HEK293 (cell line): ENCODE data around the gene ZNF488.

ENCODE experiments used
- SALL2 ChIP-seq: fragments of 450-650 bp; formaldehyde crosslinking; IDR thresholded peaks from 2 replicates; pipeline ENCODE4 v1.5.0; 2017; ENCODE audit warnings: missing biosample characterization, mild to moderate bottlenecking, missing genetic modification characterization, borderline replicate concordance
- ZNF121 ChIP-seq: fragments of 450-650 bp; formaldehyde crosslinking; IDR thresholded peaks from 2 replicates; pipeline ENCODE4 v1.5.1; 2016; ENCODE audit warnings: missing biosample characterization, missing genetic modification characterization
- ZNF324 ChIP-seq: fragments of 450-650 bp; formaldehyde crosslinking; IDR thresholded peaks from 2 replicates; pipeline ENCODE4 v1.5.1; 2016; ENCODE audit warnings: missing biosample characterization, missing genetic modification characterization
- ZNF350 ChIP-seq: fragments of 450-650 bp; formaldehyde crosslinking; IDR thresholded peaks from 2 replicates; pipeline ENCODE4 v1.5.0; 2017; ENCODE audit warnings: missing biosample characterization, mild to moderate bottlenecking, missing genetic modification characterization
- TF ChIP-seq, protein P1 (sequence below): fragments of 450-650 bp; formaldehyde crosslinking; IDR thresholded peaks from 2 replicates; pipeline ENCODE4 v1.5.1; 2016; ENCODE audit warnings: missing biosample characterization, missing genetic modification characterization
- TF ChIP-seq, protein P2 (sequence below): fragments of 450-650 bp; formaldehyde crosslinking; IDR thresholded peaks from 2 replicates; pipeline ENCODE4 v1.5.1; 2016; ENCODE audit warnings: missing biosample characterization, missing genetic modification characterization
- TF ChIP-seq, protein P3 (sequence below): fragments of 450-650 bp; formaldehyde crosslinking; IDR thresholded peaks from 2 replicates; pipeline ENCODE4 v1.5.1; 2016; ENCODE audit warnings: missing biosample characterization, missing genetic modification characterization
- TF ChIP-seq, protein P4 (sequence below): fragments of 450-650 bp; formaldehyde crosslinking; IDR thresholded peaks from 2 replicates; pipeline ENCODE4 v1.5.1; 2016; ENCODE audit warnings: missing biosample characterization, missing genetic modification characterization, low read depth

DNA sequence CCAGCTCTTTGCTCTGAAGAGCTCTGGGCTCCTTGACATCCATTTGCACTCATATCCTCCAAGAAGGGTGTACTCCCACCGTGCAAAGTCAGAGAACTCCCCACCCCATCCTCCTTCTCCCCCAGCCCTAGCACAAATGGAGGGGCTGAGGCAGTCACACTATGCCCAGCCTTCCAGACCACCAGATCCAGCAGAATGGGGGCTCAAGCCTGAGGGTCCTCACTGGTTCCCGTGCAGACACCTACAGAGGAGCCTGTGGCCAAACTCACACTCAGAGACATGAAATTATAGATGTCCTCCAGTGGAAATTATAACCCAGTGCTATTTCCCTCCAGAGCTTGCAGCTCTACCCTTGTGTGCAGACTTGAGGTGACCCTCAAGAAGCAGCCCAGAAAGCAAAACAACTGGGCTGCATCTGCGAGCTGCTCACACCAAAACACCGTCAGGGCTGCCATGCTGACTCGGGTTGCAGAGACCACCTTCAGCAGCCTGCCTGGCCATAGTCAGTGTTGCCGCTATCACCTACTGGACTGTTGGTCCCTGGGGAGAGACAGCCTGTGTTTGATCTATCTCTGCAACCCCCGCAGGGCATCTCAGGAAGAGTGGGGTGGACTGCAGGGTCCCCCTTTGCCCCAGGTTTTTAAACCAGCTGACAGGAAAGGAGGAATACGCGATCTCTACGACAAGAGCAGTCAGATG lies 7.4 kb downstream of the ZNF488 start:
- TF ChIP-seq ZNF121 (tag by site-specific recombination) (no peak), ZNF324 (tag by site-specific recombination) (no peak), SALL2 (tag by site-specific recombination) (no peak), ZNF350 (tag by site-specific recombination) (no peak)
- TF ChIP-seq, protein P1, sequence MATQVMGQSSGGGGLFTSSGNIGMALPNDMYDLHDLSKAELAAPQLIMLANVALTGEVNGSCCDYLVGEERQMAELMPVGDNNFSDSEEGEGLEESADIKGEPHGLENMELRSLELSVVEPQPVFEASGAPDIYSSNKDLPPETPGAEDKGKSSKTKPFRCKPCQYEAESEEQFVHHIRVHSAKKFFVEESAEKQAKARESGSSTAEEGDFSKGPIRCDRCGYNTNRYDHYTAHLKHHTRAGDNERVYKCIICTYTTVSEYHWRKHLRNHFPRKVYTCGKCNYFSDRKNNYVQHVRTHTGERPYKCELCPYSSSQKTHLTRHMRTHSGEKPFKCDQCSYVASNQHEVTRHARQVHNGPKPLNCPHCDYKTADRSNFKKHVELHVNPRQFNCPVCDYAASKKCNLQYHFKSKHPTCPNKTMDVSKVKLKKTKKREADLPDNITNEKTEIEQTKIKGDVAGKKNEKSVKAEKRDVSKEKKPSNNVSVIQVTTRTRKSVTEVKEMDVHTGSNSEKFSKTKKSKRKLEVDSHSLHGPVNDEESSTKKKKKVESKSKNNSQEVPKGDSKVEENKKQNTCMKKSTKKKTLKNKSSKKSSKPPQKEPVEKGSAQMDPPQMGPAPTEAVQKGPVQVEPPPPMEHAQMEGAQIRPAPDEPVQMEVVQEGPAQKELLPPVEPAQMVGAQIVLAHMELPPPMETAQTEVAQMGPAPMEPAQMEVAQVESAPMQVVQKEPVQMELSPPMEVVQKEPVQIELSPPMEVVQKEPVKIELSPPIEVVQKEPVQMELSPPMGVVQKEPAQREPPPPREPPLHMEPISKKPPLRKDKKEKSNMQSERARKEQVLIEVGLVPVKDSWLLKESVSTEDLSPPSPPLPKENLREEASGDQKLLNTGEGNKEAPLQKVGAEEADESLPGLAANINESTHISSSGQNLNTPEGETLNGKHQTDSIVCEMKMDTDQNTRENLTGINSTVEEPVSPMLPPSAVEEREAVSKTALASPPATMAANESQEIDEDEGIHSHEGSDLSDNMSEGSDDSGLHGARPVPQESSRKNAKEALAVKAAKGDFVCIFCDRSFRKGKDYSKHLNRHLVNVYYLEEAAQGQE (tag by site-specific recombination), result no peak
- TF ChIP-seq, protein P2, sequence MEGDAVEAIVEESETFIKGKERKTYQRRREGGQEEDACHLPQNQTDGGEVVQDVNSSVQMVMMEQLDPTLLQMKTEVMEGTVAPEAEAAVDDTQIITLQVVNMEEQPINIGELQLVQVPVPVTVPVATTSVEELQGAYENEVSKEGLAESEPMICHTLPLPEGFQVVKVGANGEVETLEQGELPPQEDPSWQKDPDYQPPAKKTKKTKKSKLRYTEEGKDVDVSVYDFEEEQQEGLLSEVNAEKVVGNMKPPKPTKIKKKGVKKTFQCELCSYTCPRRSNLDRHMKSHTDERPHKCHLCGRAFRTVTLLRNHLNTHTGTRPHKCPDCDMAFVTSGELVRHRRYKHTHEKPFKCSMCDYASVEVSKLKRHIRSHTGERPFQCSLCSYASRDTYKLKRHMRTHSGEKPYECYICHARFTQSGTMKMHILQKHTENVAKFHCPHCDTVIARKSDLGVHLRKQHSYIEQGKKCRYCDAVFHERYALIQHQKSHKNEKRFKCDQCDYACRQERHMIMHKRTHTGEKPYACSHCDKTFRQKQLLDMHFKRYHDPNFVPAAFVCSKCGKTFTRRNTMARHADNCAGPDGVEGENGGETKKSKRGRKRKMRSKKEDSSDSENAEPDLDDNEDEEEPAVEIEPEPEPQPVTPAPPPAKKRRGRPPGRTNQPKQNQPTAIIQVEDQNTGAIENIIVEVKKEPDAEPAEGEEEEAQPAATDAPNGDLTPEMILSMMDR (tag by site-specific recombination), result no peak
- TF ChIP-seq, protein P3, sequence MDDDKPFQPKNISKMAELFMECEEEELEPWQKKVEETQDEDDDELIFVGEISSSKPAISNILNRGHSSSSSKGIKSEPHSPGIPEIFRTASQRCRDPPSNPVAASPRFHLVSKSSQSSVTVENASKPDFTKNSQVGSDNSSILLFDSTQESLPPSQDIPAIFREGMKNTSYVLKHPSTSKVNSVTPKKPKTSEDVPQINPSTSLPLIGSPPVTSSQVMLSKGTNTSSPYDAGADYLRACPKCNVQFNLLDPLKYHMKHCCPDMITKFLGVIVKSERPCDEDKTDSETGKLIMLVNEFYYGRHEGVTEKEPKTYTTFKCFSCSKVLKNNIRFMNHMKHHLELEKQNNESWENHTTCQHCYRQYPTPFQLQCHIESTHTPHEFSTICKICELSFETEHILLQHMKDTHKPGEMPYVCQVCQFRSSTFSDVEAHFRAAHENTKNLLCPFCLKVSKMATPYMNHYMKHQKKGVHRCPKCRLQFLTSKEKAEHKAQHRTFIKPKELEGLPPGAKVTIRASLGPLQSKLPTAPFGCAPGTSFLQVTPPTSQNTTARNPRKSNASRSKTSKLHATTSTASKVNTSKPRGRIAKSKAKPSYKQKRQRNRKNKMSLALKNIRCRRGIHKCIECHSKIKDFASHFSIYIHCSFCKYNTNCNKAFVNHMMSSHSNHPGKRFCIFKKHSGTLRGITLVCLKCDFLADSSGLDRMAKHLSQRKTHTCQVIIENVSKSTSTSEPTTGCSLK (tag by site-specific recombination), result no peak
- TF ChIP-seq, protein P4, sequence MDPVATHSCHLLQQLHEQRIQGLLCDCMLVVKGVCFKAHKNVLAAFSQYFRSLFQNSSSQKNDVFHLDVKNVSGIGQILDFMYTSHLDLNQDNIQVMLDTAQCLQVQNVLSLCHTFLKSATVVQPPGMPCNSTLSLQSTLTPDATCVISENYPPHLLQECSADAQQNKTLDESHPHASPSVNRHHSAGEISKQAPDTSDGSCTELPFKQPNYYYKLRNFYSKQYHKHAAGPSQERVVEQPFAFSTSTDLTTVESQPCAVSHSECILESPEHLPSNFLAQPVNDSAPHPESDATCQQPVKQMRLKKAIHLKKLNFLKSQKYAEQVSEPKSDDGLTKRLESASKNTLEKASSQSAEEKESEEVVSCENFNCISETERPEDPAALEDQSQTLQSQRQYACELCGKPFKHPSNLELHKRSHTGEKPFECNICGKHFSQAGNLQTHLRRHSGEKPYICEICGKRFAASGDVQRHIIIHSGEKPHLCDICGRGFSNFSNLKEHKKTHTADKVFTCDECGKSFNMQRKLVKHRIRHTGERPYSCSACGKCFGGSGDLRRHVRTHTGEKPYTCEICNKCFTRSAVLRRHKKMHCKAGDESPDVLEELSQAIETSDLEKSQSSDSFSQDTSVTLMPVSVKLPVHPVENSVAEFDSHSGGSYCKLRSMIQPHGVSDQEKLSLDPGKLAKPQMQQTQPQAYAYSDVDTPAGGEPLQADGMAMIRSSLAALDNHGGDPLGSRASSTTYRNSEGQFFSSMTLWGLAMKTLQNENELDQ (tag by site-specific recombination), result no peak
